NT2/D1 (cell line): Measurements from ENCODE around the gene NEMP2.

Source experiments
- DNase-seq: peaks from one replicate; pipeline ENCODE4 v3.0.0-alpha.2; 2011; ENCODE audit warnings: low read depth, low spot score
- H3K27me3 ChIP-seq: 2 replicates; pipeline ENCODE4 v1.6.0; 2011; ENCODE audit warnings: mild to moderate bottlenecking; ENCODE audit not compliant: insufficient read length, insufficient read depth
- H3K36me3 ChIP-seq: 2 replicates; pipeline ENCODE4 v1.6.1; 2011; ENCODE audit warnings: mild to moderate bottlenecking, low read length, mixed read lengths; ENCODE audit not compliant: insufficient read depth, insufficient read length
- H3K4me1 ChIP-seq: 2 replicates; pipeline ENCODE4 v1.5.1; 2011; ENCODE audit not compliant: insufficient read depth, insufficient read length
- H3K4me3 ChIP-seq: 2 replicates; pipeline ENCODE4 v1.5.1; 2011; ENCODE audit warnings: low read depth; ENCODE audit not compliant: insufficient read length
- H3K9ac ChIP-seq: 2 replicates; pipeline ENCODE4 v1.6.0; 2011; ENCODE audit warnings: low read depth; ENCODE audit not compliant: insufficient read length
- H3K9me3 ChIP-seq: 2 replicates; pipeline ENCODE4 v1.5.1; 2011; ENCODE audit warnings: mild to moderate bottlenecking, low read length; ENCODE audit not compliant: insufficient read depth
- SUZ12 ChIP-seq: IDR thresholded peaks from 2 replicates; pipeline ENCODE4 v1.6.1; 2011; ENCODE audit not compliant: insufficient read length, insufficient read depth; ENCODE audit errors: extremely low read depth
- YY1 ChIP-seq: IDR thresholded peaks from 2 replicates; pipeline ENCODE4 v1.6.1; 2011; ENCODE audit not compliant: insufficient read length, insufficient read depth
- ZNF274 ChIP-seq: IDR thresholded peaks from 2 replicates; pipeline ENCODE4 v1.6.1; 2011; ENCODE audit warnings: mild to moderate bottlenecking, low read depth, low read length

Gene NEMP2

GRCh38 chr2:190458352-190459107 is 76.0 kb downstream of the NEMP2 start:
- no peak for TF ChIP-seq ZNF274
- TF ChIP-seq YY1, result no peak
- no peak for TF ChIP-seq SUZ12
- Histone ChIP-seq H3K27me3 (no peaks in the 10 kb centered on the region), H3K9me3 (no peaks in the 10 kb centered on the region), H3K4me1 (no peaks in the 10 kb centered on the region), H3K36me3 (no peaks in the 10 kb centered on the region), H3K9ac (no peak overlapping the region), H3K4me3 (no peak overlapping the region)
- no peak for DNase-seq

GRCh38 chr2:190457256-190457655 is 77.3 kb downstream of the NEMP2 start:
- no peaks in the 10 kb centered on the region for H3K9me3 ChIP-seq
- no peak overlapping the region for H3K4me3 ChIP-seq
- no peak for DNase-seq
- no peak for TF ChIP-seq ZNF274
- TF ChIP-seq SUZ12, result no peak
- no peak for TF ChIP-seq YY1
- no peaks in the 10 kb centered on the region for H3K4me1 ChIP-seq
- no peaks in the 10 kb centered on the region for H3K27me3 ChIP-seq
- H3K36me3 ChIP-seq, result no peaks in the 10 kb centered on the region
- H3K9ac ChIP-seq, result no peak overlapping the region

GRCh38 chr2:190456833-190457232 is 77.7 kb downstream of the NEMP2 start:
- H3K9me3 ChIP-seq, result no peaks in the 10 kb centered on the region
- H3K36me3 ChIP-seq, result no peaks in the 10 kb centered on the region
- TF ChIP-seq YY1 (no peak), SUZ12 (no peak), ZNF274 (no peak)
- no peaks in the 10 kb centered on the region for H3K27me3 ChIP-seq
- H3K4me1 ChIP-seq, result no peaks in the 10 kb centered on the region
- no peak overlapping the region for H3K9ac ChIP-seq
- no peak for DNase-seq
- H3K4me3 ChIP-seq, result no peak overlapping the region

GRCh38 chr2:190455358-190456095 is 79.0 kb downstream of the NEMP2 start:
- H3K4me1 ChIP-seq, result no peaks in the 10 kb centered on the region
- TF ChIP-seq ZNF274, result no peak
- TF ChIP-seq SUZ12, result no peak
- TF ChIP-seq YY1, result no peak
- H3K9me3 ChIP-seq, result no peaks in the 10 kb centered on the region
- H3K27me3 ChIP-seq, result no peaks in the 10 kb centered on the region
- no peak overlapping the region for H3K4me3 ChIP-seq
- H3K36me3 ChIP-seq, result no peaks in the 10 kb centered on the region
- H3K9ac ChIP-seq, result no peak overlapping the region
- no peak for DNase-seq

GRCh38 chr2:190454795-190455194 is 79.7 kb downstream of the NEMP2 start:
- TF ChIP-seq SUZ12 (no peak), ZNF274 (no peak), YY1 (no peak)
- H3K9me3 ChIP-seq, result no peaks in the 10 kb centered on the region
- no peaks in the 10 kb centered on the region for H3K4me1 ChIP-seq
- no peaks in the 10 kb centered on the region for H3K27me3 ChIP-seq
- no peak overlapping the region for H3K9ac ChIP-seq
- H3K4me3 ChIP-seq, result no peak overlapping the region
- DNase-seq, result no peak
- H3K36me3 ChIP-seq, result no peaks in the 10 kb centered on the region
